HCEC 1CT (cell line): Measurements from ENCODE around the gene MYO10.
"Not testable (repeated sequence)": the region's sequence is repeated elsewhere in the genome, so short reads cannot be mapped to it uniquely, and the experiment has no call there.

ENCODE experiments used
- DNase-seq: peaks from one replicate; pipeline ENCODE4 v3.0.0-alpha.2; 2017

MYO10 gene

DNA sequence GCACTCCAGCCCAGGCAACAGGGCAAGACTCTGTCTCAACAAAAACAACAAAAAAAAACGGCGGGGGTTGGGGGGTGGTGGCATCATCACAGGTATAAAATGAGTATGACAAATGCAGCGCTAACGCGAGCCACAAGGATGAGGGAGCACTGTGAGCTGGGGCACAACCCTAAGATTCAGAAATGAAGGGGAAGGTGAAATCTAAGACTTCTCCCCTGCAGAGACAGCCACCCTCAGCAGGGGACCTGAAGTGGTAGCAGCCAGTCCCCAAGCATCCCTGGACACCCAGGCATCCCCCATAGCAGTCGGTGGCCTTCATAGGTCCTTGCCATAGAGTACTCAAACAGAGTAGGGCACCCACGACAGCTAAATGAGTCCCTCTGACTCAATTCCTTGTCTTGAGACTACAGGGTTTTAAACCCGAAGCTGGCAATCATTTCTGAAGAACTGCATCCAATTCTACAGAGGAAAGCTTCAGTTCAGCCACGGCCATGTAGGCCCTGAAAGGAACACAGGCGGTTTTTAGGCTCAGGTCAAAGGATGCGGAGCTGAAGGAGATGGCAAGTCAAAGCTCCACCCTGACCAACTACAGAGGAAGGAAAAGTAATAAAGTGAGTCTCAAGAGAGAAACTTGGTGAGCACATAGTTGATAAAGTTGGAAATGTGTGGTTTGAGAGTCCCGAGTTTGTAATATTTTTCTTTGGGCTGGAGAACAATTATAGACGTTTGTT, 50.3 kb downstream of the MYO10 start:
- no peak for DNase-seq

DNA sequence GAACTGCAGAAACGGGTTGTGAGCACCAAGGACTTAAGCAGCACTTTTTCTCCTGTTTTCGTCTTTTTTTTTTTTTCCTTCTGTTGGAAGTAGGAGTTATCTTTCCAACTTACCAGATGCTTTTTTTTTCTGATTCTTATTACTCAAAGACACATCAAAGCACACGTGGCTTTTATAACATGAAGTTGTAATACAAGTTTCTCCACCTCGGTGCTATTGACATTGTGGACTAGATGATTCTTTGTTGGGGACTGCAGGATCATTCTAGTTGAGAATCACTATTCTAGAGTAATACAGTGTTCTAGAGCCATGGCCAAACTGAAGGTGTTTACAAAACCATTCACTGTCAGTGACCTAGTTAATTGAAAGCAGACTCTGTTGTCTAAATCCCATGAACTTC, 51.5 kb downstream of the MYO10 start:
- no peak for DNase-seq

DNA sequence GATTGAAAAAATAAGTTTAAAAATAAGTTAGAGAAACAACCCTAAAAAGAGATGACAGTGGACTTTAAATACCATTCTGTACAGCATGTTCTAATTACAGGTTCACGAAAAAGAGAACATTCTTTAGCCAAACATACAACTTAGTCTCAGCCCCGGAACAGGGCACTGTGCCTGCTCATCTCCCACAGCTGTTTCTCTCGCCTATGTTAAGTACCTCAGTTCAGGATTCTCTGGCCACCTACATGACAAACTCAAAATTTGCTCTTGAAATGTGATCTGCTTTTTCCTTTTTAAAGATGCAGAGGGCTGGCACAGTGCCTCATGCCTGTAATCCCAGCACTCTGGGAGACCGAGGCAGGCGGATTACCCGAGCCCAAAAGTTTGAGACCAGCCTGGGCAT, 52.3 kb downstream of the MYO10 start:
- DNase-seq, result no peak

DNA sequence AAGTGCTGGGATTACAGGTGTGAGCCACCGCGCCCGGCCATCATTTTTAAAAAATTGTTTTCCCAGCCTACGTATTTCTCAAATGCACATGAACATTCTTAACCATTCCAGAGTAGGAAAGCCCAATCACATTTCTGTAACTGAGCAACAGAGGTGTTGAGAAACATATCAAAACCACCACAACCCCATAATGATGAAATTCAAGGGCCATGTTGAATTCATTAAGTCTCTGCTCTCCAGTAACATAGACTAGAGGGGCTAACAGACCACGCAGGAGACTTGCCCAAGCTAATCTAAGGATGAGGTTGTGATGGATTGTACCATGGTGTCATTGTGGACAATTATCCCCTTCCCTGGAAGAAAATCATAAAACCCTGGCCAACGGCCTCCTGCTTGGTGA, 52.9 kb downstream of the MYO10 start:
- DNase-seq, result no peak

DNA sequence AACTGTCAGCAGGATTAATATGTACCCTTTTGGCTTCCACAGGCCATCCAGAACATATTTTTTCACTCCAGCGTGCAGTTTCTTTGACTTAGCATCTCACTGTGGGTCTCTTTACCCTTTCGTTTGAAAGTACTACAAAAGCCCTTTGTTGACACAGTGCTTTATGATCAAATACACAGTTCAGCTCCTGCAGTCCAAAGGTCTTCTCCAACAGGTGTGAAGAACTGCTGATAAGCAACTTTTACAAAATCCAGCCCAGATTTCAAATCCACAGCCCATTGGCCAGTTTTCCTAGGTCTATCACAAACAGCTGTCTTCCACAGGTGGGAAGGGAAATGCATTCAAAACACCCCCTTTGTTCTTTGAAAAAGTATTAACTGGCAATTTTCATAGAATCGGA, 54.8 kb downstream of the MYO10 start:
- DNase-seq, result no peak

DNA sequence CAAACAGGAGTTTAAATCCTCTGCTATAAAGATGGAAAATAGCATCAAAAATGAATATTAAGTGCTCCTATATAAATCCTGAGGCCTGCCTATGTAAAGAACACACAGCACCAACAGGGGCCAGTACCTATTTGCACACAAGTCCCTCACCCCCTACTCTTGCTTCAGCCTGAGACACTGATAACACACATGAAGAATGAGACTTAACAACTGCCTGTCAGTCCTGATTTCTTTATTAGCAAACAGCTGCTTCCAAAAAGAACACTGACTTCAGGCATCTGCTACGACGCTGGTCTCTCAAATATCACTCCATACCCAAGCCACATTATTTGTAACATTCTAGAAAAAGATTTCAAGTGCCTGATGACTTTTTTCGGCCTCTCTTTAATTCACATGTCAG, 55.5 kb downstream of the MYO10 start:
- DNase-seq, result no peak

DNA sequence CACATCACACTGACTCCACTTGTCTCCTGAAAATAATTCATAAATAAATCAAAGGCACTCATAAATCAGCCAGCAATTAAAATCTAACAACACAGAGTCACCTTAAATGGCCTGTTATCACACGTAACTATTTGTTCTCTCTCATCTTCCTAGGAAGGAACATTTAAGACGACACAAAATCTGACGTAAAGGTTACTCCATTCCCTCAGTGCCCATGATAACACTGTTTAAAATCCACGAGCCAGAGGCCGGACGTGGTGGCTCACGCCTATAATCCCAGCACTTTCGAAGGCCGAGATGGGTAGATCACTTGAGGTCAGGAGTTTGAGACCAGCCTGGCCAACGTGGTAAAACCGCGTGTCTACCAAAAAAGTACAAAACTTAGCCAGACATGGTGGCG, 56.4 kb downstream of the MYO10 start:
- DNase-seq, result no peak

DNA sequence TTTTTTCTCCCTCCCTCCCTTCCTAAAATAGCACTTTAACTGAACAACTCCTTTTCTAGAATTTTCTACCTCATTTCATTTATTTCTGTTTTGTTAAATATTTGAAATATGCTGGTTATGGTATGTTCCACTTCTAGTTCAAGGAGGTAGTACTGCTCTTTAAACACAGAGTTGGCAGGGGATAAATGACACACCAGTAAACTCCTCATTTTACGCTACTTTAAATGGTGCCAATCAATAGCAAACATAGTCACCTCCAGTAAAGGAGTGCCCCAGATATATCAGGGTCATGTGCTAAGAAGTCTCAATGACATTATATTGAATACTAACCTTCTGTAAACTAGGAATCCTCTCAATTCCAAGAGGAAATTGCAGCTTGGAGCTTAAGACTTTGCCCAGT, 56.9 kb downstream of the MYO10 start:
- no peak for DNase-seq

DNA sequence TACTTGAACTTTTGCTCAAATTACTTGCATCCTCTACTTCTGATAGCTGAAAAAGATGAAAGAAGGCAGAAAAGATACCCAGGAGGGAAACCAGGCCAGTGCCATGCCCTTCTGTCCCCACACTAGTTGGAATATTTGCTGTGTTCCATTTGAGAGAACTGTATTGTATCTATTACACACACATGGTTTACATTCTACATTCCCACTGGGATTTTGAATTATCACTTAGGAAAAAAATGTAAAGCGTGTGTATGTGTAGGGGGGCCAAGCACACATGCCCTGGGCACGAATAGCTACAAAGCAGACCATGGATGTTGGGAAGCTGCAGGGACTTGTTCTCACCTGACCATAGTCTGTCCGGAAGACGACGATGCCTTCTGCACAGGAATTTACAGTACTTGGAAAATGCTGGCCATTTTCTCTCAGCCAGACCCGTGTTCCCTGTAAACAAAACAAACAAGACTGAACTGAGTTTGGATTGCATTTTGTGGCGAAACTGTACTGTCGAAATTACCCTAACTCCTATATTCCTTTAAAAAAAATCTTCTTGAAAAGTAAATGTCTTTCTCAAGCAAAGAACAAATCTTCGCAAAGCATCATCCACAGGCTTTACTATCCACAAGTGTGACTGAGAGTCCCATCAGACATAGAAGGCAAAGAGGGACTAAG, 58.7 kb downstream of the MYO10 start:
- DNase-seq, result no peak

DNA sequence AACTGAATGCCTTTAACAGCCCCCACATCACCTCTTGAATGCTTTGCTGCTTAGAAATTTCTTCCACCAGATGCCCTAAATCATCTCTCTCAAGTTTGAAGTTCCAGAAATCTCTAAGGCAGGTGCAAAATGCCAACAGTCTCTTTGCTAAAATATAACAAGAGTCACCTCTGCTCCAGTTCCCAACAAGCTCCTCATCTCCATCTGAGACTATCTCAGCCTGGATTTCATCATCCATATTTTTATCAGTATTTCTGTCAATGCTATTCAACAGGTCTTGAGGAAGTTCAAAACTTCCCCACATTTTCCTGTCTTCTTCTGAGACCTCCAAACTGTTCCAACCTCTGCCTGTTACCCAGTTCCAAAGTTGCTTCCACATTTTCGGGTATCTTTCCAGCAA, 61.7 kb downstream of the MYO10 start:
- DNase-seq, result not testable (repeated sequence)

DNA sequence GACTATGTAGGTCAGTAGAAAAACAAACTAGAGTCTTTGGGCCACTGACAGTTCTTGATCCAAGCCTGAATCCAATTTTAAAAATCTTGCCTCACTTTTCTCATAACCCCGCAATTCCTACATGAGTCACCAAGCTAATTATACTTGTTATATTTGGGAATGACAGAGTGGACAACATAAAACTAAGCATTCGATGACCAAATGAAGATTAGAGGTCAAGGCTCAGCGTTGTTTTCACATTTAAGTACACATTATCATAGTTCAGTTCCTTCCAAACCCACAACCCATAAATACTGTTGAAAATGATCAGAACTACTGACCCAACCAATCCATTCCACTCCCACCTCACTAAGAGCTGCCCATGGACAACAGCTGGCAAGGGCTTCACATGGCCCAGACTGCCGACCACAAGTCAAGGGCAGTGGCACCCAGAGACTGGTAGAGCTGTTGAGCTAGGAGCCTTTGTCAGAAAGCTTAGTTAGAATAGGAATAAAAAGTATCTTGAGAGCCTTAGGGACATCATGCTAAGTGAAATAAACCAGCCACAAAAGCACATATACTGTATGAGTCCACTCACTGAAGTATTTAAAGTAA, 64.2 kb downstream of the MYO10 start:
- DNase-seq, result peak; percentile 86

DNA sequence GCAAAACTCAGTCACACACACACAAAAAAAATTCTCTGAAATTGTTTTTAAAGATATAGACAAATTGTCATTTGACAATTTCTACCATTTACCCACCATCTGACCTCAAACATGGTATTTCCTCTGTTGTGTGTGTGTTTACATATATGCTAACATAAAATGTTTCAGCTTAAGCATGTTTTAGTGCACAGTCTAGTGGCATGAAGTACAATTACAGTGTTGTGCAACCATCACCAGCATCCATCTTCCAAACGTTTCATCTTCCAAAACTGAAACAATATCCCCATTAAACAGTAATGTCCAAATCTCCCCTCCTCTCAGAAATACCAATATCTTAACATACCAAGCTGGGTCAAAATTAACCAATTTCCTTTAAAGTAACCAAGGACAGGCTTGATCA, 65.2 kb downstream of the MYO10 start:
- peak; percentile 26 for DNase-seq

DNA sequence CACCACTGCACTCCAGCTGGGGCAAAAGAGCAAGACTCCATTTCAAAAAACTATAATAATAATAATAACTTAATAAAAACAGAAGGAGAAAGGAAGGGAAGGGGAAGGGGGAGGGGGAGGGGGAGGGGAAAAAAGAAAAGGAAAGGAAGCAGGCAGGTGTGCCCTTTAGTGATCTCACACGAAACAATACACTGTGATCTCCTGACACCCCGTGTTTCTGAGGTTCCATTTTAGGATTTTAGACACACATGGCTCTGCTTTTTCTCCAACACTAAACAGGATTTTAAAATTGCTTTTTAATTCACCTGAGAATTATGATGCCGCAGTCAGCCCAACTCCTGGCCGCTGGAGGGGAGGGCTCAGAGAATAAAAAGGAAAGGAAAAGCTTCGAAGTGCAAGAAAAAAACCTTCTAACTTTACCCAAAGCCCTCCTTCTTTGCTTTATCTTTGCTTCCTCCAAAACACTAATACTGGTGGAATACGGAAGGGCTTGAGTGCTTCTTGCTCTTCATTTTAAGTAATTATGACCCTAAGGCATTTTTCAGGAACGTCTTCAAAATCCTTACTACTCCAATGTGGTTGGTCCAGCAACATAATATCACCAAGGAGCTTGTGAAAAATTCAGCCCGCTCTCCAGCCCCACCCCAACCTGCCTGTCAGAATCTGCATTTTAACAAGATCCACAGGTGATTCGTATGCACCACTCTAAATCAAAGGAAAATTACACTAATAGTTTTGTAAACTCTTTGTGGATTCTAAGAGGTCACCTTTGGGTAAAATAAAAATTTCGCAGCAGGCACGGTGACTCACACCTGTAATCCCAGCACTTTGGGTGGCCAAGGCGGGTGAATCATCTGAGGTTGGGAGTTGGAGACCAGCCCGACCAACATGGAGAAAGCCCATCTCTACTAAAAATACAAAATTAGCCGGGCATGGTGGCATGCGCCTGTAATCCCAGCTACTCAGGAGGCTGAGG, 66.0 kb downstream of the MYO10 start:
- peak; percentile 61 for DNase-seq

DNA sequence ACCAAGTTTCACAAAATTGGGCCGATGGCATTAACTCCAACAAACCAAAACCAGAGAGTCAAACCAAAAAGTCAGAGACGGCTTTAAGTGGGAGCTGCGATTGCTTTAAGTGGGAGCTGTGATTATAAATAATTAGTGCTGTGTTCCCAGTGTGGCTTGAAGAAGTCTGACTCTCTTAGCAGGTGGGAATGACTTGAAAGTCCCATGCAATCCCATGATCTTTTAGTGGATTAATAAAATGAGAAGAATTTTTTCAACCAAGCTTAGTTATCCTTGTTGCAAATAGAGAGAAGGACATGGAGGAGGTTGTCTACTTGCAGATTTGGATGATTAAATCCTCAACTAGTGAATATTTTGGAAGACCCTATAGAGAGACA, 68.5 kb downstream of the MYO10 start:
- DNase-seq, result no peak

DNA sequence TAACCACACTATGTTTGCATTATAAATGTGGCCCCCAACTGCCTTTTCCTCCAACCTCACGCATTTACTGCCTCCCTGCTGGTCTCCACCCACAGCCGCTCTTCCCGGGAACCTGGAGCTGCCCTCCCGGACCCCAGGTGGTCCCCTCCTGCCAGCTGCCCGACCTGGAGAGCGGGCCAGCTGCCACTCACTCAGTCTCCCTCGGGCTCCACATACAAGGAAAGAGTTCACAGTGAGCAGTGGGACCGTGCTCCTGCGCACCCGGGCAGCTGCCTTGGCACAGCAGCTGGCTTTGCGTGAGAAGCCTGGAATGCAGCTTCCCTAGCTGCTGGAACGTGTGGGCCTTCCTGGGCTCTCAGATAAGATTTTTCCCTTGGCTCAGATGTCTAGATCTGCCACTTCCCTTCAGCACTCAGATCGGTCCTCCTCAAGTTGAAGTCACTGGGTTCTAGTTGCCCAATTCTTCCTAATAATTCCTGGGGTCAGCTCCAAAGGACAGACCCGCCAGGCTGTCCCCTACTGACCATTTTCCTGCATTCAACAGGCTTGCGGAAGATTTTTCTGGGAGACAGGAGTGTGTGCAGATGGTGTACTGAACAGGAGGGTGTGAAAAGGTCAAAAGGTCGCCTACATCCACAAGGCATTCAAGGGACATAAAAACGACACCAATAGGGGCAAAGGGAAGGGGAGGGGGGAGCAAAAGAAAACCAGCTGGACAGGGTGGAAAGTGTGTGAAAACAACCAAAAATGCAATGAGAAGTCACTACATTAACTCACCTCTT, 69.1 kb downstream of the MYO10 start:
- DNase-seq, result no peak

DNA sequence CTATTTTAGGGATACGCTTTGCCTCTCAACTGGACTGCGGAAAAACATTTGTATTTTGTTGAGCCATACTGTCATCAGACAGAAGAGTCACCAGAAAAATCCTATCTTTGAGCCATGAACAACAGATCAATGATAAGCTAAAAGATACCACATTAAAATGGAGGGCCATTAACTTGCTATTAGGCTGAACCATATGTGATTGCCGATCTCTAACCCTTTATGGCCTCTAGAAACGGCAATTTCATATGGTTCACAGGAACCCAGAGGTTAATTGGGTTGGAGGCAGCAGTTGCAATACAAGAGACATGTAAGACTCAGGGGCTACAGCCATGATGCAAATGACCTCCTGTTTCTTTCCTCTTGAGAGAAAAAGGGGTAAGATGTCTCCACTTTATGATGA, 69.8 kb downstream of the MYO10 start:
- DNase-seq, result no peak

DNA sequence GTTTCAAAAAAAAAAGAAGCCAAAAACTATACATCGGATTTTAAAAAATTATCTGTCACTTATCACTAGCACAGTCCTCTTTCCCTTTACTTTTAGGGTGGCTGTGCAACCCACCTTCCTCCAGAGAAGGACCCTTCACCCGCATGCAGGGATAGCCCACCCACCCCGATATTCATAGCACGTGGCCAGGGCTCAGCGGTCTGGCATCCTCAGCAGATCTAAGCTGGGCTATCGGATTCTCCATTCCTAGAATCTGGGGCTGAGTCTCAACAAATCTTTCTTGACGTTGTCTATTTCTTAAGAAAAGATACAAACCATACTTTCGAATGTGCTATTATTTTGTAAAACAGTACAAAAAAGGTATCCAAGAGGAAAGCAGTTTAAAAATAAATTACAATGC, 70.9 kb downstream of the MYO10 start:
- DNase-seq, result no peak

DNA sequence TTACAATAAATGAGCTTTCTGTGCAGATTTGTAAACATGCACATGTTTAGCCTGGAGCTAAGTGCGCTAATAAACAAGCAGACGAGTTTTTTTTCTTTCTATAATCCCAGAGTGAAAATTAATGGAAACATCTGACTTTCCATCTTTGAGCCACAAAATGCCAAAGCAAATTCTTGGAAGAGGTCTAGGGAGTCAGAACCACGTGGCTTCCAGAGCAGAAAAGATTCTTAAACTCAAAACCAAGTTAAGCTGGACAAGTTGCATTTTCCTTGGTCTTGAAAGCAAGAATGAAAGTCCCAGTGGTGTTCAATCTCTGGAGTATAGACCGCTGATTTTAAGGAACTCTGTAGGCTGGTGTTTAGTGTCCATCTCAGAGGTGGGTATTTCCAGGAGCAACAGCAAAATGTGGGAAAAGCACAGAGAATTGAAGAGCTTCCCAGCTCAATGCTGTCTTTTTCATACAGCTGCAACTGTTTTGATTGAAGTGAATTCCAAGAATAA, 71.4 kb downstream of the MYO10 start:
- DNase-seq, result no peak

DNA sequence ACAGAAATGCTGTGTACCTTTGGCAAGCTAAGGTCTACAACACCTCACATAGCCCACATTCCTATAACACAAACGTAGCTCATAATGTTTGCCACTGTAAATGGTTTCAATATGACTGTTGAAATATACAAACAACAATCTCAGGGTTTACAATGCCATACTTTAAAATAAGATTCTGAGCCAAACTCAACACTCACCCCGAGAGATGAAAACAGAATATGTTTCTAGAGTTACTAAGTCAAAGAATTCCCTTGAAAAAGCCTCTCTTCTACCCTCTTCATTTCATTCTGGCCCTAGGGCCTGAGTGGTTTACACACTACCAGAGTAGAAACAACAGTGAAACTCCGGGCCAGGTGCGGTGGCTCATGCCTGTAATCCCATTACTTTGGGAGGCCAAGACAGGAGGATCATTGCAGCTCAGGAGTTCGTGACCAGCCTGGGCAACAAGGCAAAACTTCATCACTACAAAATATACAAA, 72.6 kb downstream of the MYO10 start:
- no peak for DNase-seq

DNA sequence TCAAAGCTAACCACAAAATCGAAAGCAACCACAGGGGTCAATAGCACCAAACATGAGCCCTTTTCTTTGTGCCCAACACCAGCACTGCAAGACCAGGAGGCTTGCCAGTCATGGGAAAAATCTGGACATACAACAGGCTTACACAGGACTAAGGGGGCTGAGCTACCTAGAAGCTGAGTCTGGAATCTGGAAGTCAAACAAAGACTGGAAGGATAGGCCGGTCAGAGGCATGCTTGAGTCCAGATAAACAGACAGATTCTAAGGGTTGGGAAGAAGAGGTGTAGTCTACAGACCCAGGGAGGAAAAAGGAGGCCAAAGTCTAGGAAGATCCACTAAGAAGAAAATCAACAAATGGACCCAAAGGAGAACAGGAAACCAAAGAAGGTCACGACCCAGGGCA, 73.3 kb downstream of the MYO10 start:
- no peak for DNase-seq

DNA sequence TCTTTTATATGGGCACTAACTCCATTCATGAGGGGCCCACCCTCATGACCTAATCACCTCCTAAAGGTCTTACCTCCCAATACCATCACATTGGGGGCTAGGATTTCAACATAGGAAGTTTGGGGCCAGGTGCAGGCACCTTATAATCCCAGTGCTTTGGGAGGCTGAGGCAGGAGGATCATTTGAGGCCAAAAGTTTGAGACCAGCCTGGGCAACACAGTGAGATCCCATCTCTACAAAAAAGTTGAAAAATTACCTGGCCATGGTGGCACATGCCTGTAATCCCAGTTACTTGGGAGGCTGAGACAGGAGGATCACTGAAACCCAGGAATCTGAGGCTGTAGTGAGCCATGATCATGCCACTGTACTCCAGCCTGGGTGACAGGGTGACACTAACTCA, 76.7 kb downstream of the MYO10 start:
- DNase-seq, result no peak

DNA sequence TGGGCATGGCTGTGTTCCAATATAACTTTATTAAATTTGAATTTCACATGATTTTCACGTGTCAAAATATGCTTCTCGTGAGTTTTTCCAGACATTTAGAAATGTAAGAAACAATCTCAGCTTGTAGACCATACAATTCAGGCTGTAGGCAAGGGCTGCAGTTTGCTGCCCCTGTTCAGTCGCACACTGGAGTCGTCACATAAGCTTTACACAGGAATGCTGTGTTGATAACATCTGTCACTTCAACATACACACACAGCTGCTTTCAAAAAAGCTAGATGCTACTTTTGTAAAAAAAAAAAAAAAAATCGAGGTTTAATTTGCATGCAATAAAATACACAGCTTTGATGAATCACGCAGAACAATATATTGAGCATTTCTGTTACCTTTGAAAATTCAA, 77.9 kb downstream of the MYO10 start:
- no peak for DNase-seq
